ENCODE results near the gene MRPL28.
"Not testable (repeated sequence)": the region's sequence is repeated elsewhere in the genome, so short reads cannot be mapped to it uniquely, and the experiment has no call there.

MRPL28 gene

GRCh38 chr16:340370-341091, 29.8 kb downstream of the MRPL28 start:
- H3K27ac Mint-ChIP-seq, result no peak overlapping the region
- H3K4me3 Mint-ChIP-seq, result no peak overlapping the region
- no peak for DNase-seq
- no peaks in the 10 kb centered on the region for H3K27me3 Mint-ChIP-seq (ENCODE audit: low read depth, poor library complexity)
- TF ChIP-seq, protein P1, sequence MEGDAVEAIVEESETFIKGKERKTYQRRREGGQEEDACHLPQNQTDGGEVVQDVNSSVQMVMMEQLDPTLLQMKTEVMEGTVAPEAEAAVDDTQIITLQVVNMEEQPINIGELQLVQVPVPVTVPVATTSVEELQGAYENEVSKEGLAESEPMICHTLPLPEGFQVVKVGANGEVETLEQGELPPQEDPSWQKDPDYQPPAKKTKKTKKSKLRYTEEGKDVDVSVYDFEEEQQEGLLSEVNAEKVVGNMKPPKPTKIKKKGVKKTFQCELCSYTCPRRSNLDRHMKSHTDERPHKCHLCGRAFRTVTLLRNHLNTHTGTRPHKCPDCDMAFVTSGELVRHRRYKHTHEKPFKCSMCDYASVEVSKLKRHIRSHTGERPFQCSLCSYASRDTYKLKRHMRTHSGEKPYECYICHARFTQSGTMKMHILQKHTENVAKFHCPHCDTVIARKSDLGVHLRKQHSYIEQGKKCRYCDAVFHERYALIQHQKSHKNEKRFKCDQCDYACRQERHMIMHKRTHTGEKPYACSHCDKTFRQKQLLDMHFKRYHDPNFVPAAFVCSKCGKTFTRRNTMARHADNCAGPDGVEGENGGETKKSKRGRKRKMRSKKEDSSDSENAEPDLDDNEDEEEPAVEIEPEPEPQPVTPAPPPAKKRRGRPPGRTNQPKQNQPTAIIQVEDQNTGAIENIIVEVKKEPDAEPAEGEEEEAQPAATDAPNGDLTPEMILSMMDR (IDR thresholded peaks at IDR 0.05), result no peak
- H3K36me3 Mint-ChIP-seq (ENCODE audit: low read depth), result peaks cover 54% of the 10 kb centered on the region
- peaks cover 26% of the 10 kb centered on the region for H3K9me3 Mint-ChIP-seq
- H3K4me1 Mint-ChIP-seq, result peaks cover 22% of the 10 kb centered on the region

- no peak for DNase-seq
- no peak overlapping the region for H3K4me3 Mint-ChIP-seq
Measured at GRCh38 chr16:339680-340079, 30.7 kb downstream of the MRPL28 start.

DNA sequence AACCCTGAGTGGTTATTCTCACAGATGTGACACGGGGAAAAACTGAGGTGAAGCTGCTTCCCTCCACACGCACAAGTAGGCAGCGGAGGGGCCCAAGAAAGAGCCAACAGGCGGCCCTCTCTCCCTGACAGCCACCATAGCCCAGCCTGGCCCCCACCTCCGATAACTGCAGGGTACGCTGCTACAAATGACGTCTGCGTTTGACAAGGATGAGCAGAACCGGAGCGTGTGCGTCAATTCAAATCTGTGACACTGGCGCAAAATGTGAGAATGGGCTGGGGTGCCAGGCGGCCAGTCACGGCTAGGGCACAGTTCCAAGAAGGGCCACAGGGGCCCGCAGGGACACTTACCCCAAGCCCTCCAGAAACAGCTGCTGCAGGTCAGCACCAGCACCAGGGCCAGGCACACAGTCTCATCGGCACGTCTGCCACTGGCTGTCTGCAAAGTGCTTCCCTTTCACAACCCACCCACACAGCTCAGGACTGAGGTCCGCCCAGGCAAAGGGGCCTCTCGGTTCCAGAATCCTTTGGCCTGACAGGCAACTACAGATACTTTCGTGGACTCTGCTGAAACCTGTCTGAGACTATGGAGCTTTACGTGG, 32.3 kb downstream of the MRPL28 start:
- Mint-ChIP-seq H3K4me1 (peaks cover 30% of the 10 kb centered on the region), H3K27me3 (ENCODE audit: low read depth, poor library complexity) (peaks cover 5% of the 10 kb centered on the region), H3K27ac (no peak overlapping the region), H3K9me3 (peaks cover 23% of the 10 kb centered on the region), H3K36me3 (ENCODE audit: low read depth) (peaks cover 39% of the 10 kb centered on the region), H3K4me3 (no peak overlapping the region)
- TF ChIP-seq, protein P1 (IDR thresholded peaks at IDR 0.05), result no peak
- no peak for DNase-seq

More at GRCh38 chr16:339680-340079, 30.7 kb downstream of the MRPL28 start:
- H3K27me3 Mint-ChIP-seq (ENCODE audit: low read depth, poor library complexity), result peaks cover 2% of the 10 kb centered on the region
- H3K36me3 Mint-ChIP-seq (ENCODE audit: low read depth), result peaks cover 52% of the 10 kb centered on the region
- H3K9me3 Mint-ChIP-seq, result peaks cover 19% of the 10 kb centered on the region
- no peak overlapping the region for H3K27ac Mint-ChIP-seq
- peaks cover 27% of the 10 kb centered on the region for H3K4me1 Mint-ChIP-seq
- TF ChIP-seq, protein P1 (IDR thresholded peaks at IDR 0.05), result no peak

DNA sequence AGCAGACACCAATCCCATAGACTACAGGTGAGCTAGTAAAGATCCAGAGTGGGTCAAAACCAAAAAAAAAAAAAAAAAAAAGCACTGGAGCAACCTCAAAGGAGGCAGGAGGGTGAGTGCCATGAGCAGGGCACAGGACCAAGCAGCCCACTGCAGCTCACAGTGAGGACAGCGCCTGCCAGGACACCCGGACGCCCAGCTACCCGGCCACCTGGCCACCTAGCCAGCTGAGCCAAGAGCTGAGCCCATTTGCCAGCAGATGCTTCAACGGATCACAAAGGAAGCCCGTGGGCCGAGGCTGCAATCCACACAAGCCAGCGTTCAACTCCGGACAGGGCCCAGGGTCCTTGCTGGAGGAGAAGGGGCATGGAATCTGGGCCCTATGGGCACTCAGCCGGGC, 32.9 kb downstream of the MRPL28 start:
- H3K9me3 Mint-ChIP-seq, result peaks cover 22% of the 10 kb centered on the region
- H3K4me1 Mint-ChIP-seq, result peaks cover 24% of the 10 kb centered on the region
- no peak for DNase-seq
- H3K27me3 Mint-ChIP-seq (ENCODE audit: low read depth, poor library complexity), result peaks cover 5% of the 10 kb centered on the region
- H3K4me3 Mint-ChIP-seq, result no peak overlapping the region
- peaks cover 33% of the 10 kb centered on the region for H3K36me3 Mint-ChIP-seq (ENCODE audit: low read depth)
- H3K27ac Mint-ChIP-seq, result no peak overlapping the region
- TF ChIP-seq, protein P1 (IDR thresholded peaks at IDR 0.05), result no peak

- Mint-ChIP-seq H3K27me3 (ENCODE audit: low read depth, poor library complexity) (peaks cover 5% of the 10 kb centered on the region), H3K4me1 (peaks cover 27% of the 10 kb centered on the region), H3K27ac (no peak overlapping the region), H3K9me3 (peaks cover 14% of the 10 kb centered on the region), H3K4me3 (no peak overlapping the region), H3K36me3 (ENCODE audit: low read depth) (peaks cover 23% of the 10 kb centered on the region)
- DNase-seq, result no peak
- TF ChIP-seq, protein P1 (IDR thresholded peaks at IDR 0.05), result no peak
Measured at GRCh38 chr16:336269-336668, 34.1 kb downstream of the MRPL28 start.

GRCh38 chr16:334861-335632, 35.3 kb downstream of the MRPL28 start:
- not testable (repeated sequence) for DNase-seq; H3K4me3 Mint-ChIP-seq; H3K27ac Mint-ChIP-seq; H3K27me3 Mint-ChIP-seq (ENCODE audit: low read depth, poor library complexity)
- peaks cover 38% of the 10 kb centered on the region for H3K4me1 Mint-ChIP-seq
- H3K36me3 Mint-ChIP-seq (ENCODE audit: low read depth), result peaks cover 22% of the 10 kb centered on the region
- H3K9me3 Mint-ChIP-seq, result peaks cover 12% of the 10 kb centered on the region

DNA sequence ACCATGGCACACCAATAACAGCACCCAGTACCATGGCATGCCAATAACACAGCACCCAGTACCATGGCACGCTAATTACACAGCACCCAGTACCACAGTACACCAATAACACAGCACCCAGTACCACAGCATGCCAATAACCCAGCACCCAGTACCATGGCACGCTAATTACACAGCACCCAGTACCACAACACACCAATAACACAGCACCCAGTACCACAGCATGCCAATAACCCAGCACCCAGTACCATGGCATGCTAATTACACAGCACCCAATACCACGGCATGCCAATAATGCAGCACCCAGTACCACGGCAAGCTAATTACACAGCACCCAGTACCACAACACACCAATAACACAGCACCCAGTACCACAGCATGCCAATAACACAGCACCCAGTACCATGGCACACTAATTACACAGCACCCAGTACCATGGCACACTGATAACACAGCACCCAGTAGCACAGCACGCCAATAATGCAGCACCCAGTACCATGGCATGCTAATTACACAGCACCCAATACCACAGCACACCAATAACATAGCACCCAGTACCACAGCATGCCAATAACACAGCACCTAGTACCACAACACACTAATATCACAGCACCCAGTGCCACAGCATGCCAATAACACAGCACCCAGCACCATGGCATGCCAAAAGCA, 36.0 kb downstream of the MRPL28 start:
- H3K27me3 Mint-ChIP-seq (ENCODE audit: low read depth, poor library complexity); H3K27ac Mint-ChIP-seq; H3K4me3 Mint-ChIP-seq; DNase-seq: not testable (repeated sequence)
- Mint-ChIP-seq H3K9me3 (peaks cover 10% of the 10 kb centered on the region), H3K36me3 (ENCODE audit: low read depth) (peaks cover 17% of the 10 kb centered on the region), H3K4me1 (peaks cover 33% of the 10 kb centered on the region)
